ENCODE data around the gene DENND1A.

DNA sequence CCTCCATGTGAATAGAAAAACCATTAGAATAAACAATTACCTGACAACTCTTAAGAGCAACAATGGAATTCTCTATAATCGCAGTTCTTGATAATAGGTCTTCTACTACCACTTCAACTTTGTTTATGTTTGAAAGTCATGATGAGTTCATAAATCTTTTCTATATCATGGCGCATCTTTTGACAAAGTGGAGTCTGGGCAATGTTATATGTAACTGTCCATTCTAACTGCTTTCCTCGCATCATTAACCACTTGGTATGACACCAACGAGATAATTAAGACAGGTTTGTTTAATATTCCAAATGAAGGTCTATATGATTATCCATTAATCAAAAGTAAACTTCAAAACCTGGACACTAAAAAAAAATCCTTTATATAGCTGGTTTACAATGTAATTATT lies 272.0 kb downstream of the DENND1A start:
- TF ChIP-seq, protein P1, sequence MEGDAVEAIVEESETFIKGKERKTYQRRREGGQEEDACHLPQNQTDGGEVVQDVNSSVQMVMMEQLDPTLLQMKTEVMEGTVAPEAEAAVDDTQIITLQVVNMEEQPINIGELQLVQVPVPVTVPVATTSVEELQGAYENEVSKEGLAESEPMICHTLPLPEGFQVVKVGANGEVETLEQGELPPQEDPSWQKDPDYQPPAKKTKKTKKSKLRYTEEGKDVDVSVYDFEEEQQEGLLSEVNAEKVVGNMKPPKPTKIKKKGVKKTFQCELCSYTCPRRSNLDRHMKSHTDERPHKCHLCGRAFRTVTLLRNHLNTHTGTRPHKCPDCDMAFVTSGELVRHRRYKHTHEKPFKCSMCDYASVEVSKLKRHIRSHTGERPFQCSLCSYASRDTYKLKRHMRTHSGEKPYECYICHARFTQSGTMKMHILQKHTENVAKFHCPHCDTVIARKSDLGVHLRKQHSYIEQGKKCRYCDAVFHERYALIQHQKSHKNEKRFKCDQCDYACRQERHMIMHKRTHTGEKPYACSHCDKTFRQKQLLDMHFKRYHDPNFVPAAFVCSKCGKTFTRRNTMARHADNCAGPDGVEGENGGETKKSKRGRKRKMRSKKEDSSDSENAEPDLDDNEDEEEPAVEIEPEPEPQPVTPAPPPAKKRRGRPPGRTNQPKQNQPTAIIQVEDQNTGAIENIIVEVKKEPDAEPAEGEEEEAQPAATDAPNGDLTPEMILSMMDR (IDR thresholded peaks at IDR 0.05), result no peak
- TF ChIP-seq EP300 (IDR thresholded peaks at IDR 0.05), result no peak
